Stimulated activated CD4-positive, alpha-beta T cell treated with anti-CD3 and anti-CD28 coated beads, TNF-alpha, amount 100 ng/mL, for 4 hours (primary cell): ENCODE measurements around the gene MARCHF6.
"Not testable (repeated sequence)": the region's sequence is repeated elsewhere in the genome, so short reads cannot be mapped to it uniquely, and the experiment has no call there.

Source experiments
- DNase-seq, 3 experiments: peaks; one replicate each; pipeline ENCODE4 v3.0.0-alpha.2; 2020; ENCODE audit warnings: low read depth in 3 of 3

The MARCHF6 gene

GRCh38 chr5:10351919-10352318 is 1.6 kb upstream of the MARCHF6 start:
- DNase-seq: no peak

- no peak for DNase-seq
These were observed 860 bp upstream of the MARCHF6 start for GRCh38 chr5:10352430-10353240.

- peak; percentile 17 to 26 (median 18) for DNase-seq
These were observed 765 bp downstream of the MARCHF6 start for GRCh38 chr5:10354048-10354872.

GRCh38 chr5:10355071-10355889 is 1.8 kb downstream of the MARCHF6 start:
- no peak for DNase-seq

DNA sequence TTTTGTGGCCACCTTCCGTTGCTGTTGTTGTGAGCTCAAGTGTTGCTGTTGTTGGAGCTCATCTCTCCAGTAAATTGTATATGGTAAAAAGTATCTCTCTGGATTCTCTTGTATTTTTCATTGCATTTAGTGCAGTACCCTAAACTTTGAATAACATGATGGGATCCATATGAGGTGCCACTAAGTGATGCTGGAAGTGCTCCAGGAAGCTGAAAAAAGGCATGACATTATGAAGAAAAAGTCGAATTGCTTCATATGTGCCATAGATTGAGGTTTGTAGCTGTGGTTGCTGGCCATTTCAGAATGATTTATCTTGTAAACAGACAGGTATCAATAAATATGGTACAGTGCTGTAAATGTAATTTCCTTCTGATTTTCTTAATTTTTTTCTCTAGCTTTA is 5.5 kb downstream of the MARCHF6 start:
- no peak for DNase-seq

DNA sequence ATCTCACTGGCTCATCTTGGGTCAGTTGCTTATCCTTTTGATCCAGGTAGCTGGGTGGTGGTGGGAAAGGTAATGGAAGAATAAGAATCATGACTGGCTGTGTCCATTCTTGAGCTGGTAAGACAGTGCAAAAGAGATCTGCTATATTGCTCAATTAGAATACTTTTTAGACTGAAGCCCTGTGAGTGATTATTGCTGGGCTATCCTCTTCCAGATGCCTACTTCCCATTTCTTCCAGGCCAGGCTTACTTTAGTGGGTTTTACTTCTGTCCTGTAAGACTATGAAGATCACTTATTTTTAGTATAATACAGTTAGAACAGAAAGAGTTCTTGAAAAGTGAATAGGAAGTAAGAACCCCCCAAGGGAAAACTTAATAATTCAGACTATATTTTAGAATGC is 7.2 kb downstream of the MARCHF6 start:
- no peak for DNase-seq

DNA sequence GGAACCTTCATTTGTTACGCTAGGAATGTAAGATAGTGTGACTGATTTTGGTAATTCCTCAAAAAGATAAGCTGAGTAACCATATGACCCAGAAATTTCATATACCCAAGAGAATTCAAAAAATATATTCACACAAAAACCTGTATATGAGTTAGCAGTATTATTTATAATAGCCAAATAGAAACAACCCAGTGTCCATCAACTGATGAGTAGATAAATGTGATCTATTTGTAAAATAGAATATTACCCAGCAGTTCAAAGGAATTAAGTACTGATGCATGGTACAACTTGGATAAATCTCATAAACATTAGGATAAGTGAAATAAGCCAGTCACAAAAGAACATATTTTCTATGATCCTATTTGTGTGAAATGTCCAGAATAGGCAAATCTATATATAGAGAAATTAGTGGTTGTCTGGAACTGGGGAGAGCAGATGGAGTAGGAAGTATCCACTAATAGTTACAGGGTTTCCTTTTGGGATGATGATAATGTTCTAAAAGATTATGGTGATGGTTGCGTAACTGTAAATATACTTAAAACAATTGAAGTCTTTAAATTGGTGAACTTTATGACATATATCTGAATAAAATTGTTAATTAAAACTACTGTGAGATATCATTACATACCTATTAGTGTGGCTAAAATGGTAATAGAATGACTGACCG is 10.2 kb downstream of the MARCHF6 start:
- DNase-seq: no peak

DNA sequence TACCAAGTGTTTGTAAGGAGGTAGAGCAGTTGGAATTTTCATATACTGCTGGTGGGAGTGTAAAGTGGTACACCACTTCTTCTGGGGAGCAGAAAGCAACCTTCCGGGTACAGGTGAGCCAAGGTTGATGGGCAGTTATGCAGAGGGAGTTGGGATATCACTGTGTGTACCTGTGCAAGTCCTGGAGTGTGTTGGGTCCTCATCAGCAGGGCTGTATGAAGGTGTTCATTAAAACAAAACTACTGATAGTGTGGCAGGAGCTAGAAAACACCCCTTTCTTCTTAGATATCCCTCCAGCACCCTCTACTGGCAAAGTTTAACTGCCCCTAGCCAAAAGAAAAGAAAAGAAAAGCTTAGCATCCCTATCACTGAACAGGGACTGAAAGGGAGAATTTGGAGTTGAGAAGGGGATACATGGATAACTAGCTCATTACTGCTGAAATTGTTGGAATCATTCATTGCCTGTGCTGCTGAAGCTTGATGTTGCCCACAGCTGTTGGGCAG is 10.7 kb downstream of the MARCHF6 start:
- DNase-seq: no peak

DNA sequence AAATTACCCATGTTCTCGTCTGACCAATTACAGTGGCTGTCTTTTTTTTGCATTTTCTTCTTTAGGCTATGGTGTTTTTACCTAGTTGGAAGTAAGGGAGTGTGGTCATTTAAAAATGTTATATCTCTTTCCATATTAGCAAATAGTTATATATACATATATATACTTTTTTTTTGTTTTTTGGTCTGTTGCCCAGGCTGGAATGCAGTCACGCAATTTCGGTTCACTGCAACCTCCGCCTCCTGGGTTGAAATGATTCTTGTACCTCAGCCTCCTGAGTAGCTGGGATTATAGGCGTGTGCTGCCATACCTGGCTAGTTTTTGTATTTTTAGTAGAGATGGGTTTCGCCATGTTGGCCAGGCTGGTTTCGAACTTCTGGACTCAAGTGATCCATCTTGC is 12.3 kb downstream of the MARCHF6 start:
- no peak for DNase-seq

- DNase-seq: no peak
These were observed 13.1 kb downstream of the MARCHF6 start for GRCh38 chr5:10366310-10367272.

DNA sequence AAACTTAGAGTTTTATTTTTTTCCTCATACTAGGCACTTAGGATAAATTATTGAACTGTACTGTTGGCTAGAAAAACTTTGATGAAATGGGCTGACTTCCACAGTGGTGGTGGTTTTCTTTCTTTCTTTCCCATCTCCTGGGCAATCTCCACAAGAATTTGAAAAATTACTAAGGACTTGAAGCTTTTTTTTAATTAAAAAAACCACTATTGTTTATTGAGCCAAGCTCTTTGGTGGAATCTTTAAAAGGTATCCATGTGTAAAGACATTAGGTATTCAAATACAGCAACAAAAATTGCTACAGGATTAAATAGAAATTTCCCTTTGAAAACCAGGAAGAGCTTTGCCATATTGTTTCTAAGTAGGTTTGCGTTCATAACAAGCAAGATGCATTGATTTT is 14.1 kb downstream of the MARCHF6 start:
- no peak for DNase-seq

DNA sequence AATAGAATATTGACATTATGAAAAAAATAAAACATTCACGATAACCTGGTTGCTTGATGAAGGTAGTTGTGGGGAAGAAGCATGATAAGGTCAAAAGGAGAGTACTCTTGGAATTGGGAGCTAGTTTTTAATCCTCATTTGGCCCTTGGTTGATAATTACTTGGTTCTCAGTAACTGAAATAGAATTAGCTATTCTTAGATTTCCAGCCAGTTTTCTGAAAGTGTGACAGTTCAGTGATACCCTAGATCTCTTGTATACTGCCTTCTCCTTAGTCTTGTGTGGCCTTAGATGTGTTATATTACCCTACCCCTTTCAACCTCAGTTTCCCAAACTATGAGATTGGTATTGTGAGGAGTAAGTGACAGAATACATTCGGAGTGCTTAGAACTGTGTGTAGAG is 17.4 kb downstream of the MARCHF6 start:
- no peak for DNase-seq

GRCh38 chr5:10371369-10371768 is 17.9 kb downstream of the MARCHF6 start:
- not testable (repeated sequence) for DNase-seq

DNA sequence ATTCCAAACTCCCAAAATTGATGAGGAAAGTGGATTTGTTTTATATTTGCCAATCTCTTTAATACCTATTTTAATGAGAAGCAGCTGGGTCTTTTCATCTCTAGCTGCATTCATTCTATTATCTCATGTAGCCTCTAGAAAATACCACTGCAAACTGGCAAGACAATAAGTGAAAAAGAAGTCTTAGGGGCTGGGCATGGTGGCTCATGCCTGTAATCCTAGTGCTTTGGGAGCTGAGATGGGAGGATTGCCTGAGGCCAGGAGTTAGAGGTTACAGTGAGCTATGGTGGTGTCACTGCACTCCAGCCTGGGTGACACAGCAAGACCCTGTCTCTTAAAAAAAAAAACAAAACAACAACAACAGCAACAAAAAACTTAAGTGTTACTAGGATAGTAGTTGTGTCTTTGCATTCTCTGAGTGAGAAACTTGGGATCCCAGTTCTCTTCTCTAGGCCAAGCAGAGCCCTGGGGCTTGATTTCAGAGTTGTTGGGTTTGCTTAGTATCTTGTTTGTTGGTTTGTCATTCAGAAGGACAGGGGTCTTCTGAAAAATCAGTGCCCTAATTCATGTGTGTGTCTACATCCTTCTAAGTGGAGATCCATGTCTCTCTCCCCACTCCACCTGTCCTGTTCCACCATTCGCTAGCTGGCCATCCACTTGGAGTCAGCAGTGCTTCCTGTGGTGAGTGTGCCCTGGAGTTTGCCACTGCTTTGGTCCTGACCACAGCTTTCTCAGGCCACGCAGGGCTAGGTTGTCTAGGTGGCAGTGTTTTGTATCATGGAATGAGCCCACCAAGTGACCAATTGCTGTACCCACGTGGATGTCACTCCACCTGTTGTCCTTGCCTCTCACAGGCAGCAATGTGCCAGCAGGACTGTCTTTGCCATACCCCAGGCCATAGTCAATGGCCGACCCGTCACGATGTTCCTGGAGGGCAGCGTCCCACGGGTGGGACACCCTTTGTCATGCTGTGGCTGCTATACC is 19.5 kb downstream of the MARCHF6 start:
- DNase-seq: no peak

- no peak for DNase-seq
These were observed 20.8 kb downstream of the MARCHF6 start for GRCh38 chr5:10374046-10375022.

DNA sequence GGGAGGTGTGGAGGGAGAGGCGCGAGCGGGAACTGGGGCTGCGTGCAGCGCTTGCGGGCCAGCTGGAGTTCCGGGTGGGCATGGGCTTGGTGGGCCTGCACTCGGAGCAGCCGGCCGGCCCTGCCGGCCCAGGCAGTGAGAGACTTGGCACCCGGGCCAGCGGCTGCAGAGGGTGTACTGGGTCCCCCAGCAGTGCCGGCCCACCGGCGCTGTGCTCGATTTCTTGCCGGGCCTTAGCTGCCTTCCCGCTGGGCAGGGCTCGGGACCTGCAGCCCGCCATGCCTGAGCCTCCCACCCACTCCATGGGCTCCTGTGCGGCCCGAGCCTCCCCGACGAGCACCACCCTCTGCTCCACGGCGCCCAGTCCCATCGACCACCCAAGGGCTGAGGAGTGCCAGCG is 21.7 kb downstream of the MARCHF6 start:
- DNase-seq: not testable (repeated sequence)

- DNase-seq: no peak
These were observed 23.0 kb downstream of the MARCHF6 start for GRCh38 chr5:10376544-10376943.

- DNase-seq: no peak
These were observed 23.6 kb downstream of the MARCHF6 start for GRCh38 chr5:10377081-10377480.
